ENCODE data around the gene TMEM119. TPM values are rescaled to one million over a fixed set of nuclear protein-coding genes. Genes with fewer than 3 reads are reported as not detected.

The TMEM119 gene
- polyA plus RNA-seq, 1 experiment: 60.3 TPM

- no peaks in the 10 kb centered on the region for H3K27me3 ChIP-seq (ENCODE audit: control insufficient read depth, insufficient read depth, low read length)
These were observed 48.8 kb downstream of the TMEM119 start for GRCh38 chr12:108548954-108549521.

DNA sequence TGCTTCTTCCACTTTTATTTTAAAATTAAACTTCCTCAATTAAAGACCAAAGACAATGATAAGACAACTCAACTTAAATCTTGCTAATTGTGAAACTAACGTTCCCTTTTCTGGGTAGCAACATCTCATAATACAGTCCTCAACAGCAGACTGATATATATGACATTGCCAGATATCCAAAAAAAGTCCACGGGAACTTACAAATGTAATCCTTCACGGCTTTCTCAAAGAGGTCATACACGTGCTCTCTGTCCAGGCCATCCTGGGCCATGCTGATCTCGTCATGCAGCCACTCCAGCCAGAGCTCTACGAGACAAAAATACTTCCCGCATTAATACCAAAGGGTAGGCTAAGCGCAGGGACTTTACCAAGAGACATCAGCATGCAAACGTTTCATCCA, 50.2 kb downstream of the TMEM119 start:
- DNase-seq (ENCODE audit: low read depth, low spot score): no peak
- no peak overlapping the region for H3K27ac ChIP-seq (ENCODE audit: low read depth, low read length)
- no peaks in the 10 kb centered on the region for H3K27me3 ChIP-seq (ENCODE audit: control insufficient read depth, insufficient read depth, low read length)
- POLR2A ChIA-PET: no interaction called here
- H3K9me3 ChIP-seq (ENCODE audit: control insufficient read depth, insufficient read depth, low read length): no peaks in the 10 kb centered on the region
- no peak for TF ChIP-seq CTCF (IDR thresholded peaks at IDR 0.05; ENCODE audit: low read depth, low read length)
- no peak overlapping the region for H3K4me3 ChIP-seq (ENCODE audit: low read depth, low read length)
- CTCF ChIA-PET: interaction anchor here (2.4 kb wide), 1 partner anchor 70 kb away, joined by 12 read pairs; no protein-coding TSS in a partner anchor

More at GRCh38 chr12:108548954-108549521, 48.8 kb downstream of the TMEM119 start:
- no peak overlapping the region for H3K27ac ChIP-seq (ENCODE audit: low read depth, low read length)
- CTCF ChIA-PET: interaction anchor here (0.6 to 2.4 kb wide), 3 partner anchors 69 to 935 kb away, joined by 3 to 12 read pairs (median 4); no protein-coding TSS in a partner anchor
- no peak overlapping the region for H3K4me3 ChIP-seq (ENCODE audit: low read depth, low read length)
- no peak for TF ChIP-seq CTCF (IDR thresholded peaks at IDR 0.05; ENCODE audit: low read depth, low read length)
- no peak for DNase-seq (ENCODE audit: low read depth, low spot score)
- H3K9me3 ChIP-seq (ENCODE audit: control insufficient read depth, insufficient read depth, low read length): no peaks in the 10 kb centered on the region
- POLR2A ChIA-PET: no interaction called here

- no peak overlapping the region for H3K27ac ChIP-seq (ENCODE audit: low read depth, low read length)
- ChIA-PET POLR2A (no interaction called here), CTCF (interaction anchor here (0.7 to 1.3 kb wide), 2 partner anchors 74 to 551 kb away, joined by 3 read pairs; no protein-coding TSS in a partner anchor)
- DNase-seq (ENCODE audit: low read depth, low spot score): no peak
- no peaks in the 10 kb centered on the region for H3K27me3 ChIP-seq (ENCODE audit: control insufficient read depth, insufficient read depth, low read length)
- no peak overlapping the region for H3K4me3 ChIP-seq (ENCODE audit: low read depth, low read length)
- TF ChIP-seq CTCF (IDR thresholded peaks at IDR 0.05; ENCODE audit: low read depth, low read length): no peak
- no peaks in the 10 kb centered on the region for H3K9me3 ChIP-seq (ENCODE audit: control insufficient read depth, insufficient read depth, low read length)
These were observed 54.2 kb downstream of the TMEM119 start for GRCh38 chr12:108543652-108544051.

- Histone ChIP-seq H3K27me3 (ENCODE audit: control insufficient read depth, insufficient read depth, low read length) (no peaks in the 10 kb centered on the region), H3K4me3 (ENCODE audit: low read depth, low read length) (no peak overlapping the region), H3K27ac (ENCODE audit: low read depth, low read length) (no peak overlapping the region), H3K9me3 (ENCODE audit: control insufficient read depth, insufficient read depth, low read length) (no peaks in the 10 kb centered on the region)
- no peak for DNase-seq (ENCODE audit: low read depth, low spot score)
- ChIA-PET POLR2A (no interaction called here), CTCF (no interaction called here)
- TF ChIP-seq CTCF (IDR thresholded peaks at IDR 0.05; ENCODE audit: low read depth, low read length): no peak
These were observed 55.6 kb downstream of the TMEM119 start for GRCh38 chr12:108542320-108542719.

Other genes with a start within 250 kb of the TMEM119 start
- gene FICD, start 82.8 kb downstream of the TMEM119 start, polyA plus RNA-seq (2011; rRNA removed): 1.4 and 2.9 TPM in 2 replicates
- gene SART3, start 36.9 kb downstream of the TMEM119 start, polyA plus RNA-seq (2011; rRNA removed): 23.9 and 28.5 TPM in 2 replicates
- gene ISCU, start 35.5 kb downstream of the TMEM119 start, polyA plus RNA-seq (2011; rRNA removed): 164 and 184 TPM in 2 replicates
- 6.1 and 9.8 TPM in 2 replicates for gene SELPLG, start 35.8 kb upstream of the TMEM119 start, polyA plus RNA-seq (2011; rRNA removed)
- gene CORO1C, start 133.4 kb upstream of the TMEM119 start, polyA plus RNA-seq (2011; rRNA removed): 596 and 687 TPM in 2 replicates

Data from AG04450 (cell line).